Trophoblast cell (in vitro differentiated cells and primary cell): ENCODE data around the gene IRX4.

ENCODE experiments used
- DNase-seq, 2 donors: peaks; one replicate each; pipeline ENCODE4 v3.0.0-alpha.2; 2016
- H2AFZ ChIP-seq: 2 replicates; pipeline ENCODE4 v1.6.1; 2013; ENCODE audit warnings: low read length, moderate library complexity, mild to moderate bottlenecking; ENCODE audit not compliant: insufficient read depth, poor library complexity
- H2AK5ac ChIP-seq: 2 replicates; pipeline ENCODE4 v1.6.1; 2013; ENCODE audit warnings: mild to moderate bottlenecking, low read length
- H2BK120ac ChIP-seq: 2 replicates; pipeline ENCODE4 v1.6.1; 2013; ENCODE audit warnings: low read length, mild to moderate bottlenecking, moderate library complexity; ENCODE audit not compliant: insufficient read depth, poor library complexity
- H2BK12ac ChIP-seq: 2 replicates; pipeline ENCODE4 v1.6.1; 2013; ENCODE audit warnings: mild to moderate bottlenecking, low read length, moderate library complexity
- H2BK5ac ChIP-seq: 2 replicates; pipeline ENCODE4 v1.6.1; 2013; ENCODE audit warnings: low read length, low read depth, moderate library complexity, mild to moderate bottlenecking; ENCODE audit not compliant: poor library complexity
- H3K14ac ChIP-seq: 2 replicates; pipeline ENCODE4 v1.6.1; 2013; ENCODE audit warnings: mild to moderate bottlenecking, low read length
- H3K18ac ChIP-seq: 2 replicates; pipeline ENCODE4 v1.6.1; 2013; ENCODE audit warnings: mild to moderate bottlenecking, low read length
- H3K23ac ChIP-seq: 2 replicates; pipeline ENCODE4 v1.6.1; 2013; ENCODE audit warnings: low read length
- H3K27ac ChIP-seq: 2 replicates; pipeline ENCODE4 v1.5.1; 2013; ENCODE audit warnings: low read depth, mild to moderate bottlenecking, inconsistent platforms, low read length, moderate library complexity
- H3K27me3 ChIP-seq: 2 replicates; pipeline ENCODE4 v1.6.1; 2013; ENCODE audit warnings: inconsistent platforms, mild to moderate bottlenecking, low read length, moderate library complexity; ENCODE audit not compliant: insufficient read depth
- H3K36me3 ChIP-seq, 2 experiments: 1 replicate in 1 of 2; 2 replicates in 1 of 2; pipeline ENCODE4 v1.6.1; 2013; ENCODE audit warnings: low read length in 2 of 2, mild to moderate bottlenecking in 2 of 2, moderate library complexity in 1 of 2; ENCODE audit not compliant: insufficient read depth in 2 of 2, control insufficient read depth in 1 of 2
- H3K4ac ChIP-seq: 2 replicates; pipeline ENCODE4 v1.6.1; 2013; ENCODE audit warnings: low read depth, mild to moderate bottlenecking, low read length, moderate library complexity
- H3K4me1 ChIP-seq, 2 experiments: 1 replicate in 1 of 2; 2 replicates in 1 of 2; pipeline ENCODE4 v1.6.1; 2013; ENCODE audit warnings: low read length in 2 of 2, mild to moderate bottlenecking in 2 of 2, moderate library complexity in 1 of 2; ENCODE audit not compliant: insufficient read depth in 2 of 2, control insufficient read depth in 1 of 2
- H3K4me2 ChIP-seq: 2 replicates; pipeline ENCODE4 v1.6.1; 2013; ENCODE audit warnings: inconsistent platforms, mild to moderate bottlenecking, low read length, moderate library complexity
- H3K4me3 ChIP-seq: 2 replicates; pipeline ENCODE4 v1.5.1; 2013; ENCODE audit warnings: mild to moderate bottlenecking, low read depth, low read length, inconsistent platforms
- H3K79me1 ChIP-seq: one replicate; pipeline ENCODE4 v1.6.1; 2013; ENCODE audit warnings: low read length
- H3K79me2 ChIP-seq: 2 replicates; pipeline ENCODE4 v1.6.1; 2013; ENCODE audit warnings: low read length, mild to moderate bottlenecking; ENCODE audit not compliant: control insufficient read depth, insufficient read depth, poor library complexity
- H3K9ac ChIP-seq: 2 replicates; pipeline ENCODE4 v1.6.1; 2013; ENCODE audit warnings: mild to moderate bottlenecking, low read length
- H3K9me3 ChIP-seq: 2 replicates; pipeline ENCODE4 v1.6.1; 2013; ENCODE audit warnings: low read depth, mild to moderate bottlenecking, control low read depth, inconsistent platforms, low read length; ENCODE audit not compliant: insufficient read depth
- H4K12ac ChIP-seq: 2 replicates; pipeline ENCODE4 v1.6.1; 2013; ENCODE audit warnings: low read depth, mild to moderate bottlenecking, low read length, moderate library complexity
- H4K8ac ChIP-seq: 2 replicates; pipeline ENCODE4 v1.6.1; 2013; ENCODE audit warnings: low read depth, mild to moderate bottlenecking, low read length, moderate library complexity
- H4K91ac ChIP-seq: one replicate; pipeline ENCODE4 v1.6.1; 2013; ENCODE audit warnings: low read depth, mild to moderate bottlenecking, low read length, moderate library complexity
- WGBS: extraction: QIAGEN DNeasy Blood & Tissue Kit; methylation state at CpG from one replicate; pipeline ENCODE4 v1.1.7; 2013; ENCODE audit warnings: missing lambda C conversion rate; ENCODE audit not compliant: insufficient read length, insufficient coverage; ENCODE audit errors: extremely low coverage; 5-methylcytosine and 5-hydroxymethylcytosine counted together

IRX4 gene

GRCh38 chr5:1836176-1836890 is 46.4 kb downstream of the IRX4 start:
- Histone ChIP-seq H4K91ac (peak overlapping the region; percentile 33), H4K12ac (no peak overlapping the region), H3K14ac (peak overlapping the region; percentile 41), H3K4me1 (peaks cover 25 to 32% of the 10 kb centered on the region in 2 experiments), H3K9me3 (peaks cover 3% of the 10 kb centered on the region), H4K8ac (no peak overlapping the region), H3K18ac (no peak overlapping the region), H2AFZ (no peak overlapping the region), H2AK5ac (no peak overlapping the region), H3K9ac (no peak overlapping the region), H3K36me3 (no peaks in the 10 kb centered on the region), H3K79me1 (no peaks in the 10 kb centered on the region), H3K4ac (no peak overlapping the region), H3K23ac (no peak overlapping the region), H3K79me2 (no peaks in the 10 kb centered on the region), H2BK12ac (no peak overlapping the region), H2BK120ac (no peak overlapping the region), H2BK5ac (no peak overlapping the region), H3K27ac (no peak overlapping the region), H3K4me3 (no peak overlapping the region), H3K4me2 (no peak overlapping the region), H3K27me3 (no peaks in the 10 kb centered on the region)
- WGBS, result no CpG with 5 or more reads among the region's 23 CpGs
- no peak for DNase-seq

- no peak overlapping the region for H3K14ac ChIP-seq
- no peak overlapping the region for H3K18ac ChIP-seq
- H3K4me1 ChIP-seq, result peaks cover 28 to 35% of the 10 kb centered on the region in 2 experiments
- no peak overlapping the region for H2BK120ac ChIP-seq
- H2BK5ac ChIP-seq, result no peak overlapping the region
- no peaks in the 10 kb centered on the region for H3K36me3 ChIP-seq
- DNase-seq, result no peak
- H2AK5ac ChIP-seq, result no peak overlapping the region
- H3K23ac ChIP-seq, result no peak overlapping the region
- H3K27ac ChIP-seq, result no peak overlapping the region
- H2BK12ac ChIP-seq, result no peak overlapping the region
- H3K79me1 ChIP-seq, result peaks cover 3% of the 10 kb centered on the region
- no peaks in the 10 kb centered on the region for H3K27me3 ChIP-seq
- no peak overlapping the region for H3K4me3 ChIP-seq
- no peak overlapping the region for H4K91ac ChIP-seq
- WGBS, result no CpG with 5 or more reads among the region's 13 CpGs
- no peak overlapping the region for H4K12ac ChIP-seq
- peaks cover 1% of the 10 kb centered on the region for H3K9me3 ChIP-seq
- H3K4ac ChIP-seq, result no peak overlapping the region
- H3K9ac ChIP-seq, result no peak overlapping the region
- no peak overlapping the region for H3K4me2 ChIP-seq
- H3K79me2 ChIP-seq, result no peaks in the 10 kb centered on the region
- no peak overlapping the region for H2AFZ ChIP-seq
- H4K8ac ChIP-seq, result no peak overlapping the region
Observed at GRCh38 chr5:1835431-1835830, 47.3 kb downstream of the IRX4 start.

GRCh38 chr5:1834721-1835429 is 47.9 kb downstream of the IRX4 start:
- no peak overlapping the region for H4K91ac ChIP-seq
- no CpG with 5 or more reads among the region's 21 CpGs for WGBS
- no peak overlapping the region for H3K14ac ChIP-seq
- H2AK5ac ChIP-seq, result no peak overlapping the region
- peaks cover 1% of the 10 kb centered on the region for H3K9me3 ChIP-seq
- no peak overlapping the region for H3K4me2 ChIP-seq
- peaks cover 28 to 36% of the 10 kb centered on the region in 2 experiments for H3K4me1 ChIP-seq
- H3K36me3 ChIP-seq, result no peaks in the 10 kb centered on the region
- H3K9ac ChIP-seq, result no peak overlapping the region
- no peak overlapping the region for H3K18ac ChIP-seq
- H3K27ac ChIP-seq, result no peak overlapping the region
- no peak overlapping the region for H2AFZ ChIP-seq
- no peaks in the 10 kb centered on the region for H3K79me2 ChIP-seq
- H3K4me3 ChIP-seq, result no peak overlapping the region
- DNase-seq, result no peak
- no peak overlapping the region for H2BK120ac ChIP-seq
- peaks cover 3% of the 10 kb centered on the region for H3K79me1 ChIP-seq
- no peak overlapping the region for H4K8ac ChIP-seq
- no peak overlapping the region for H3K4ac ChIP-seq
- H2BK5ac ChIP-seq, result no peak overlapping the region
- H2BK12ac ChIP-seq, result no peak overlapping the region
- no peaks in the 10 kb centered on the region for H3K27me3 ChIP-seq
- H3K23ac ChIP-seq, result no peak overlapping the region
- H4K12ac ChIP-seq, result no peak overlapping the region

- Histone ChIP-seq H3K36me3 (no peaks in the 10 kb centered on the region), H3K27ac (no peak overlapping the region), H4K12ac (no peak overlapping the region), H3K27me3 (no peaks in the 10 kb centered on the region), H2BK120ac (no peak overlapping the region), H3K79me2 (no peaks in the 10 kb centered on the region), H4K8ac (no peak overlapping the region), H2BK12ac (no peak overlapping the region), H3K14ac (no peak overlapping the region), H2AK5ac (no peak overlapping the region), H4K91ac (no peak overlapping the region), H2BK5ac (no peak overlapping the region), H3K18ac (no peak overlapping the region), H3K4me2 (no peak overlapping the region), H3K23ac (no peak overlapping the region), H3K79me1 (peaks cover 3% of the 10 kb centered on the region), H3K4ac (no peak overlapping the region), H3K4me1 (peaks cover 28 to 36% of the 10 kb centered on the region in 2 experiments), H2AFZ (no peak overlapping the region), H3K4me3 (no peak overlapping the region), H3K9me3 (peaks cover 1% of the 10 kb centered on the region), H3K9ac (no peak overlapping the region)
- no peak for DNase-seq
- no CpG with 5 or more reads among the region's 22 CpGs for WGBS
Observed at GRCh38 chr5:1834022-1834551, 48.6 kb downstream of the IRX4 start.
